SU-DHL-6 (cell line): ENCODE data around the gene XPOT.

ENCODE experiments used
- H2AFZ ChIP-seq: fragments of 200-600 bp; sonication (generic); 2 replicates; pipeline ENCODE4 v1.6.1; 2014; ENCODE audit warnings: low read depth, mild to moderate bottlenecking, moderate library complexity, mixed read lengths, antibody characterized with exemption, low read length; ENCODE audit not compliant: severe bottlenecking
- H3F3A ChIP-seq: fragments of 200-600 bp; shearing (Covaris generic); 2 replicates; pipeline ENCODE4 v1.6.0; 2016; ENCODE audit warnings: antibody characterized with exemption, mild to moderate bottlenecking; ENCODE audit not compliant: insufficient read depth
- H3K27ac ChIP-seq: fragments of 200-600 bp; sonication (generic); 2 replicates; pipeline ENCODE4 v1.5.1; 2016; ENCODE audit warnings: low read depth, mild to moderate bottlenecking, low read length, moderate library complexity, mixed read lengths
- H3K27me3 ChIP-seq: fragments of 200-600 bp; sonication (generic), shearing (Covaris generic); 2 replicates; pipeline ENCODE4 v1.6.0; 2014; ENCODE audit warnings: mild to moderate bottlenecking, low read length
- H3K36me3 ChIP-seq: fragments of 200-600 bp; sonication (generic); 2 replicates; pipeline ENCODE4 v1.6.1; 2014; ENCODE audit warnings: mild to moderate bottlenecking, low read length, mixed read lengths
- H3K4me2 ChIP-seq: fragments of 300-600, 200-600 bp; shearing (Covaris generic), sonication (generic); 2 replicates; pipeline ENCODE4 v1.6.0; 2014; ENCODE audit warnings: low read length, low read depth, mild to moderate bottlenecking; ENCODE audit not compliant: poor library complexity, severe bottlenecking
- H3K4me3 ChIP-seq: fragments of 200-600 bp; sonication (generic); 2 replicates; pipeline ENCODE4 v1.5.1; 2014; ENCODE audit warnings: antibody characterized with exemption, low read length, mild to moderate bottlenecking, mixed read lengths; ENCODE audit not compliant: insufficient read depth, poor library complexity, severe bottlenecking
- H3K79me2 ChIP-seq: fragments of 200-600 bp; sonication (generic); 2 replicates; pipeline ENCODE4 v1.6.1; 2014; ENCODE audit warnings: mild to moderate bottlenecking, low read length, moderate library complexity; ENCODE audit not compliant: insufficient read depth
- H3K9ac ChIP-seq: fragments of 200-600 bp; sonication (generic); 2 replicates; pipeline ENCODE4 v1.7.0; 2014; ENCODE audit warnings: mild to moderate bottlenecking, low read length
- H3K9me2 ChIP-seq: fragments of 200-600 bp; sonication (generic); replicated peaks from 2 replicates; pipeline ENCODE4 v1.6.1; 2014; ENCODE audit warnings: low read length; ENCODE audit not compliant: insufficient read depth
- H3K9me3 ChIP-seq: fragments of 200-600 bp; sonication (generic); 2 replicates; pipeline ENCODE4 v1.6.1; 2014; ENCODE audit warnings: low read length, mixed read lengths; ENCODE audit not compliant: insufficient read depth
- H4K20me1 ChIP-seq: fragments of 200-600 bp; sonication (generic); 2 replicates; pipeline ENCODE4 v1.6.1; 2014; ENCODE audit warnings: low read depth, mild to moderate bottlenecking, antibody characterized with exemption, low read length, moderate library complexity, mixed read lengths
- CTCF ChIP-seq: fragments of 200-600 bp; sonication (generic); IDR thresholded peaks from one replicate; pipeline ENCODE4 v1.5.1; 2017; ENCODE audit warnings: antibody characterized with exemption, mild to moderate bottlenecking, low read length, moderate library complexity; ENCODE audit not compliant: insufficient read depth, poor library complexity, severe bottlenecking
- EZH2phosphoT487 ChIP-seq: fragments of 200-600 bp; sonication (generic), shearing (Covaris generic); conservative IDR thresholded peaks from 2 replicates; pipeline ENCODE4 v1.6.1; 2018; ENCODE audit warnings: mild to moderate bottlenecking, antibody characterized with exemption, low read length, moderate library complexity, mixed read lengths

XPOT gene

GRCh38 chr12:64496839-64497400, 92.7 kb downstream of the XPOT start:
- no peak for TF ChIP-seq CTCF
- TF ChIP-seq EZH2phosphoT487: no peak
- H3K36me3 ChIP-seq: peaks cover 59% of the 10 kb centered on the region
- H4K20me1 ChIP-seq: no peaks in the 10 kb centered on the region
- no peak overlapping the region for H3K4me3 ChIP-seq
- H3K27ac ChIP-seq: no peak overlapping the region
- H3K9me2 ChIP-seq: no peaks in the 10 kb centered on the region
- H3K9ac ChIP-seq: no peak overlapping the region
- H3K79me2 ChIP-seq: no peaks in the 10 kb centered on the region
- H2AFZ ChIP-seq: no peak overlapping the region
- no peaks in the 10 kb centered on the region for H3K9me3 ChIP-seq
- peaks cover 15% of the 10 kb centered on the region for H3F3A ChIP-seq
- no peaks in the 10 kb centered on the region for H3K27me3 ChIP-seq
- H3K4me2 ChIP-seq: no peak overlapping the region

- Histone ChIP-seq H3K4me3 (no peak overlapping the region), H3K4me2 (no peak overlapping the region), H2AFZ (no peak overlapping the region), H3K36me3 (peaks cover 60% of the 10 kb centered on the region), H3K9ac (no peak overlapping the region), H4K20me1 (no peaks in the 10 kb centered on the region), H3K27me3 (no peaks in the 10 kb centered on the region), H3K79me2 (no peaks in the 10 kb centered on the region), H3K9me3 (no peaks in the 10 kb centered on the region), H3F3A (peaks cover 15% of the 10 kb centered on the region), H3K9me2 (no peaks in the 10 kb centered on the region), H3K27ac (no peak overlapping the region)
- TF ChIP-seq CTCF: no peak
- TF ChIP-seq EZH2phosphoT487: no peak
These were observed 93.3 kb downstream of the XPOT start for GRCh38 chr12:64497484-64497883.

GRCh38 chr12:64497903-64498302, 93.7 kb downstream of the XPOT start:
- H3K4me3 ChIP-seq: no peak overlapping the region
- peaks cover 60% of the 10 kb centered on the region for H3K36me3 ChIP-seq

More at GRCh38 chr12:64497903-64498302, 93.7 kb downstream of the XPOT start:
- peaks cover 15% of the 10 kb centered on the region for H3F3A ChIP-seq
- H3K27ac ChIP-seq: no peak overlapping the region
- H3K79me2 ChIP-seq: no peaks in the 10 kb centered on the region
- H2AFZ ChIP-seq: no peak overlapping the region
- no peak overlapping the region for H3K9ac ChIP-seq
- H3K9me3 ChIP-seq: no peaks in the 10 kb centered on the region
- H3K4me2 ChIP-seq: no peak overlapping the region
- H3K9me2 ChIP-seq: no peaks in the 10 kb centered on the region
- no peaks in the 10 kb centered on the region for H4K20me1 ChIP-seq
- TF ChIP-seq EZH2phosphoT487 (no peak), CTCF (no peak)
- no peaks in the 10 kb centered on the region for H3K27me3 ChIP-seq
